ENCODE results near the gene CPLANE2. TPM values are rescaled to one million over a fixed set of nuclear protein-coding genes. Genes with fewer than 3 reads are reported as not detected.

CPLANE2 gene
- polyA plus RNA-seq, 1 donor from 2014 or later: 5.7 TPM

DNA sequence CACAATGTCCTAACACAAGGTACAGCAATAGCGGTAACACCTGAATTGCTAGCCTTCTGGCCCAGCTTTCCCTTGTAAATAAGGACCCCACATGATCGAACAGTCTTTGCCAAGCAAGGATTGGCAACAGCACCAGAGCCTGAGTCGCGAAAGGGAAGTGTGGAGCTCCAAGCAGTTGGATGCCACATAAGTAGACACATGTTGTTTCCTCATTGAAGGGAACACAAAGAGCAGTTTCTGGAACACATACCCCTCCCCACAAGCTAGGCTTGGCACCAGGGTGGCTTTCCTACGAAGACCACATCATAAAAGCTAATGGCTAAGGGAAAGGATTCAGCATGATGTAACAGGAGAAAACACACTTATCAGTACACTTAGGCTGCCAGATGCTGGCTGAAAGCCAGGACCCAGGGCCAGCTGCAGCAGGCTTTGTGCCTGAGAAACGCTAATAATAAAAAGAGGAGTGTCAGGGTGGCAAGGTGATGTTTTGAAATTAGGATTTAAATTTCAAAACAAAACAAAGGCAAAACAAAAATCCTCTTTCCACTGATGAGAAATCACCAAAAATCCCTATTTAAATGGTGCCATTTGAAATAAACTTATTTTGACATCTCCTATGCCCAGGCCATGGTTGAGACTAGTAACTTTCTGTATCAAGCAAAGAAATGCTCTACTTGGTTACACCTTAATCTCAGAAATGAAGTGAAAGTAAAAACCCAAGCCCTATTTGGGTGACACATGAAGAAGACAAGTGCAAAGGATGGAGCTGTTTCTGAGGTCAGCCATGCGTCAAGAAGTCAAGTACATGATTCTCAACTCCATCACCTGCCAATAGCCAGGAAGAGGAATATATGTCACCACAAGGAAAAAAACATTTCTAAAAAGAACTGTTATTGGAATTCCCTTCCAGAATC lies 11.9 kb upstream of the CPLANE2 start:
- Histone ChIP-seq H3K36me3 (ENCODE audit: insufficient read depth, low read length) (peaks cover 5% of the 10 kb centered on the region), H2AFZ (ENCODE audit: low read depth, low read length) (no peak overlapping the region), H3K9me3 (ENCODE audit: low read length) (no peaks in the 10 kb centered on the region), H3K27ac (ENCODE audit: low read length) (no peak overlapping the region), H3K79me2 (replicated peaks; ENCODE audit: insufficient read depth, low read length) (no peaks in the 10 kb centered on the region), H3K9me2 (ENCODE audit: insufficient read depth, low read length) (no peaks in the 10 kb centered on the region), H4K20me1 (ENCODE audit: insufficient read depth) (no peaks in the 10 kb centered on the region), H3K9ac (ENCODE audit: low read length) (no peak overlapping the region), H3F3A (ENCODE audit: insufficient read depth, low read length, poor library complexity, severe bottlenecking) (no peaks in the 10 kb centered on the region), H3K27me3 (ENCODE audit: insufficient read depth, low read depth, low read length) (no peaks in the 10 kb centered on the region), H3K4me2 (ENCODE audit: low read length) (no peak overlapping the region), H3K4me3 (ENCODE audit: low read length) (no peak overlapping the region)
- TF ChIP-seq, protein P1, sequence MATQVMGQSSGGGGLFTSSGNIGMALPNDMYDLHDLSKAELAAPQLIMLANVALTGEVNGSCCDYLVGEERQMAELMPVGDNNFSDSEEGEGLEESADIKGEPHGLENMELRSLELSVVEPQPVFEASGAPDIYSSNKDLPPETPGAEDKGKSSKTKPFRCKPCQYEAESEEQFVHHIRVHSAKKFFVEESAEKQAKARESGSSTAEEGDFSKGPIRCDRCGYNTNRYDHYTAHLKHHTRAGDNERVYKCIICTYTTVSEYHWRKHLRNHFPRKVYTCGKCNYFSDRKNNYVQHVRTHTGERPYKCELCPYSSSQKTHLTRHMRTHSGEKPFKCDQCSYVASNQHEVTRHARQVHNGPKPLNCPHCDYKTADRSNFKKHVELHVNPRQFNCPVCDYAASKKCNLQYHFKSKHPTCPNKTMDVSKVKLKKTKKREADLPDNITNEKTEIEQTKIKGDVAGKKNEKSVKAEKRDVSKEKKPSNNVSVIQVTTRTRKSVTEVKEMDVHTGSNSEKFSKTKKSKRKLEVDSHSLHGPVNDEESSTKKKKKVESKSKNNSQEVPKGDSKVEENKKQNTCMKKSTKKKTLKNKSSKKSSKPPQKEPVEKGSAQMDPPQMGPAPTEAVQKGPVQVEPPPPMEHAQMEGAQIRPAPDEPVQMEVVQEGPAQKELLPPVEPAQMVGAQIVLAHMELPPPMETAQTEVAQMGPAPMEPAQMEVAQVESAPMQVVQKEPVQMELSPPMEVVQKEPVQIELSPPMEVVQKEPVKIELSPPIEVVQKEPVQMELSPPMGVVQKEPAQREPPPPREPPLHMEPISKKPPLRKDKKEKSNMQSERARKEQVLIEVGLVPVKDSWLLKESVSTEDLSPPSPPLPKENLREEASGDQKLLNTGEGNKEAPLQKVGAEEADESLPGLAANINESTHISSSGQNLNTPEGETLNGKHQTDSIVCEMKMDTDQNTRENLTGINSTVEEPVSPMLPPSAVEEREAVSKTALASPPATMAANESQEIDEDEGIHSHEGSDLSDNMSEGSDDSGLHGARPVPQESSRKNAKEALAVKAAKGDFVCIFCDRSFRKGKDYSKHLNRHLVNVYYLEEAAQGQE (IDR thresholded peaks at IDR 0.05; ENCODE audit: borderline replicate concordance): no peak
- TF ChIP-seq, protein P2, sequence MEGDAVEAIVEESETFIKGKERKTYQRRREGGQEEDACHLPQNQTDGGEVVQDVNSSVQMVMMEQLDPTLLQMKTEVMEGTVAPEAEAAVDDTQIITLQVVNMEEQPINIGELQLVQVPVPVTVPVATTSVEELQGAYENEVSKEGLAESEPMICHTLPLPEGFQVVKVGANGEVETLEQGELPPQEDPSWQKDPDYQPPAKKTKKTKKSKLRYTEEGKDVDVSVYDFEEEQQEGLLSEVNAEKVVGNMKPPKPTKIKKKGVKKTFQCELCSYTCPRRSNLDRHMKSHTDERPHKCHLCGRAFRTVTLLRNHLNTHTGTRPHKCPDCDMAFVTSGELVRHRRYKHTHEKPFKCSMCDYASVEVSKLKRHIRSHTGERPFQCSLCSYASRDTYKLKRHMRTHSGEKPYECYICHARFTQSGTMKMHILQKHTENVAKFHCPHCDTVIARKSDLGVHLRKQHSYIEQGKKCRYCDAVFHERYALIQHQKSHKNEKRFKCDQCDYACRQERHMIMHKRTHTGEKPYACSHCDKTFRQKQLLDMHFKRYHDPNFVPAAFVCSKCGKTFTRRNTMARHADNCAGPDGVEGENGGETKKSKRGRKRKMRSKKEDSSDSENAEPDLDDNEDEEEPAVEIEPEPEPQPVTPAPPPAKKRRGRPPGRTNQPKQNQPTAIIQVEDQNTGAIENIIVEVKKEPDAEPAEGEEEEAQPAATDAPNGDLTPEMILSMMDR (IDR thresholded peaks at IDR 0.05; ENCODE audit: poor library complexity, severe bottlenecking): no peak
- no peak for TF ChIP-seq RAD21 (conservative IDR thresholded peaks at IDR 0.05)
- TF ChIP-seq TAF1 (IDR thresholded peaks at IDR 0.05; ENCODE audit: low read depth): no peak
- no peak for TF ChIP-seq SMC3 (conservative IDR thresholded peaks at IDR 0.05; ENCODE audit: poor library complexity)
- TF ChIP-seq MXI1 (conservative IDR thresholded peaks at IDR 0.05; ENCODE audit: poor library complexity, severe bottlenecking): no peak
- no peak for TF ChIP-seq EZH2 (IDR thresholded peaks at IDR 0.05; ENCODE audit: borderline replicate concordance, insufficient read depth, low read length, poor library complexity, severe bottlenecking)
- no peak for TF ChIP-seq EP300 (conservative IDR thresholded peaks at IDR 0.05; ENCODE audit: poor library complexity, severe bottlenecking)
- no peak for TF ChIP-seq POLR2AphosphoS5 (IDR thresholded peaks at IDR 0.05)

DNA sequence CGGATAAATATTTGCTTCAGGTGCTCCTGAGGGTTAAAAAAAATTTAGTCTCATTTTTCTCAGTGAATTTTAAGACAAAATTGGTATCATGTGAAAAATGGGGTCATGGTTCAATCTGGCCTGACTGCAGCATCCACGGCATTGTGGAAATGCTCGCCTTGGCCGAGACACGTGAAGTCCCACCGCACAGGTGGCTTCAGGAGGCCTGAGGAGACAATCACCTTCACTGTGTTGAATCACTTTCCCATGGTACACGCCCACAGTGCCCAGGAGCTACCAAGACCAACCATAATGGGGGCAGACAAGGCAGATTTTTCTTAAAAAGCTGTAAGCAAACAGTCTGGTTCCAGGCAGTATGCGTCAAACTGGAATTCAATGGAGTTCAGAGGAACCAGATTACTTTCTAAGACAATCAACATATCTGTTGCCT lies 11.0 kb upstream of the CPLANE2 start:
- Histone ChIP-seq H3K27ac (ENCODE audit: low read length) (no peak overlapping the region), H3K79me2 (replicated peaks; ENCODE audit: insufficient read depth, low read length) (no peaks in the 10 kb centered on the region), H3K9me3 (ENCODE audit: low read length) (no peaks in the 10 kb centered on the region), H3K9ac (ENCODE audit: low read length) (no peak overlapping the region), H3K36me3 (ENCODE audit: insufficient read depth, low read length) (peaks cover 5% of the 10 kb centered on the region), H3K4me2 (ENCODE audit: low read length) (no peak overlapping the region), H4K20me1 (ENCODE audit: insufficient read depth) (no peaks in the 10 kb centered on the region), H2AFZ (ENCODE audit: low read depth, low read length) (no peak overlapping the region), H3K9me2 (ENCODE audit: insufficient read depth, low read length) (no peaks in the 10 kb centered on the region), H3K4me3 (ENCODE audit: low read length) (no peak overlapping the region), H3K27me3 (ENCODE audit: insufficient read depth, low read depth, low read length) (no peaks in the 10 kb centered on the region), H3F3A (ENCODE audit: insufficient read depth, low read length, poor library complexity, severe bottlenecking) (no peaks in the 10 kb centered on the region)
- TF ChIP-seq EP300 (conservative IDR thresholded peaks at IDR 0.05; ENCODE audit: poor library complexity, severe bottlenecking) (no peak), POLR2AphosphoS5 (IDR thresholded peaks at IDR 0.05) (no peak), MXI1 (conservative IDR thresholded peaks at IDR 0.05; ENCODE audit: poor library complexity, severe bottlenecking) (no peak), SMC3 (conservative IDR thresholded peaks at IDR 0.05; ENCODE audit: poor library complexity) (no peak), TAF1 (IDR thresholded peaks at IDR 0.05; ENCODE audit: low read depth) (no peak), EZH2 (IDR thresholded peaks at IDR 0.05; ENCODE audit: borderline replicate concordance, insufficient read depth, low read length, poor library complexity, severe bottlenecking) (no peak)
- TF ChIP-seq, protein P1 (IDR thresholded peaks at IDR 0.05; ENCODE audit: borderline replicate concordance): no peak
